HEK293 (cell line): ENCODE results near the gene ACAP3.

Source experiments
- CTCF ChIA-PET: fragments of 350-600 bp; formaldehyde crosslinking; extraction: SDS; loops from one replicate; lab custom pipeline; 2021; ENCODE audit warnings: antibody characterized with exemption; lab: Yijun Ruan, JAX
- POLR2A ChIA-PET: fragments of 300-600 bp; formaldehyde crosslinking; extraction: SDS; loops from one replicate; lab custom pipeline; 2020; ENCODE audit warnings: antibody characterized with exemption, inconsistent platforms; lab: Yijun Ruan, JAX
- H3K27ac ChIP-seq: fragments of 200-500 bp; sonication (Bioruptor generic); 2 replicates; pipeline ENCODE4 v1.5.1; 2014; ENCODE audit warnings: low read depth, low read length, control low read depth, inconsistent platforms; ENCODE audit errors: extremely low read depth
- H3K36me3 ChIP-seq, 2 experiments: fragments of 200-500 bp in 1 of 2; sonication (Bioruptor generic) in 1 of 2; 1 replicate in 1 of 2; 2 replicates in 1 of 2; pipeline ENCODE4 v1.5.1; 2014 to 2017; ENCODE audit warnings: inconsistent platforms in 2 of 2, low read length in 2 of 2; ENCODE audit not compliant: control insufficient read depth in 2 of 2, insufficient read depth in 1 of 2
- H3K4me1 ChIP-seq: fragments of 200-500 bp; sonication (Bioruptor generic); 2 replicates; pipeline ENCODE4 v1.5.1; 2014; ENCODE audit warnings: mild to moderate bottlenecking, low read length, inconsistent platforms; ENCODE audit not compliant: control insufficient read depth, insufficient read depth
- H3K4me3 ChIP-seq: 2 replicates; pipeline ENCODE4 v1.5.1; 2011; ENCODE audit warnings: low read depth, mild to moderate bottlenecking, control low read depth, low read length, moderate library complexity
- H3K9me3 ChIP-seq: fragments of 200-500 bp; sonication (Bioruptor generic); 2 replicates; pipeline ENCODE4 v1.5.1; 2014; ENCODE audit warnings: low read depth, low read length, inconsistent platforms; ENCODE audit not compliant: control insufficient read depth, insufficient read depth
- GLI4 ChIP-seq: fragments of 450-650 bp; formaldehyde crosslinking; IDR thresholded peaks from 2 replicates; pipeline ENCODE4 v1.5.1; 2016; ENCODE audit warnings: missing biosample characterization, missing genetic modification characterization
- GLIS2 ChIP-seq: fragments of 450-650 bp; formaldehyde crosslinking; IDR thresholded peaks from 2 replicates; pipeline ENCODE4 v1.5.1; 2016; ENCODE audit warnings: missing biosample characterization, missing genetic modification characterization
- KLF7 ChIP-seq: fragments of 450-650 bp; formaldehyde crosslinking; IDR thresholded peaks from 2 replicates; pipeline ENCODE4 v1.5.1; 2016; ENCODE audit warnings: missing biosample characterization, missing genetic modification characterization, borderline replicate concordance
- KLF9 ChIP-seq: fragments of 450-650 bp; formaldehyde crosslinking; IDR thresholded peaks from 2 replicates; pipeline ENCODE4 v1.5.1; 2016; ENCODE audit warnings: missing biosample characterization, missing genetic modification characterization, low read depth
- SETDB1 ChIP-seq: IDR thresholded peaks from one replicate; pipeline ENCODE4 v1.6.1; 2017; ENCODE audit warnings: mild to moderate bottlenecking, low read length, moderate library complexity, mixed read lengths; ENCODE audit not compliant: insufficient read length
- SP7 ChIP-seq: fragments of 450-650 bp; formaldehyde crosslinking; IDR thresholded peaks from 2 replicates; pipeline ENCODE4 v1.5.1; 2016; ENCODE audit warnings: missing biosample characterization, missing genetic modification characterization
- ZBTB20 ChIP-seq: fragments of 450-650 bp; formaldehyde crosslinking; IDR thresholded peaks from 2 replicates; pipeline ENCODE4 v1.5.1; 2016; ENCODE audit warnings: missing biosample characterization, missing genetic modification characterization
- ZFP37 ChIP-seq: fragments of 450-650 bp; formaldehyde crosslinking; IDR thresholded peaks from 2 replicates; pipeline ENCODE4 v1.5.1; 2016; ENCODE audit warnings: missing biosample characterization, missing genetic modification characterization
- ZNF214 ChIP-seq: fragments of 450-650 bp; formaldehyde crosslinking; IDR thresholded peaks from 2 replicates; pipeline ENCODE4 v1.5.1; 2017; ENCODE audit warnings: missing biosample characterization, mild to moderate bottlenecking, missing genetic modification characterization, borderline replicate concordance
- ZNF266 ChIP-seq: fragments of 450-650 bp; formaldehyde crosslinking; IDR thresholded peaks from 2 replicates; pipeline ENCODE4 v1.5.1; 2016; ENCODE audit warnings: missing biosample characterization, missing genetic modification characterization, low read depth
- ZNF423 ChIP-seq: fragments of 450-650 bp; formaldehyde crosslinking; IDR thresholded peaks from 2 replicates; pipeline ENCODE4 v1.5.1; 2016; ENCODE audit warnings: missing biosample characterization, missing genetic modification characterization
- ZNF560 ChIP-seq: fragments of 450-650 bp; formaldehyde crosslinking; IDR thresholded peaks from 2 replicates; pipeline ENCODE4 v1.5.1; 2017; ENCODE audit warnings: missing biosample characterization, missing genetic modification characterization, borderline replicate concordance
- ZNF585B ChIP-seq: fragments of 450-650 bp; formaldehyde crosslinking; IDR thresholded peaks from 2 replicates; pipeline ENCODE4 v1.5.1; 2016; ENCODE audit warnings: missing biosample characterization, missing genetic modification characterization
- ZNF626 ChIP-seq: fragments of 450-650 bp; sonication (Bioruptor Pico); formaldehyde crosslinking; IDR thresholded peaks from 2 replicates; pipeline ENCODE4 v1.5.1; 2018; ENCODE audit warnings: missing biosample characterization, missing genetic modification characterization, inconsistent platforms
- ZNF776 ChIP-seq: fragments of 450-650 bp; formaldehyde crosslinking; IDR thresholded peaks from 2 replicates; pipeline ENCODE4 v1.5.0; 2017; ENCODE audit warnings: missing biosample characterization, missing genetic modification characterization, borderline replicate concordance
- ZXDB ChIP-seq: fragments of 450-650 bp; formaldehyde crosslinking; IDR thresholded peaks from 2 replicates; pipeline ENCODE4 v1.5.1; 2016; ENCODE audit warnings: missing biosample characterization, missing genetic modification characterization
- TF ChIP-seq, protein P1 (sequence below): fragments of 450-650 bp; formaldehyde crosslinking; IDR thresholded peaks from 2 replicates; pipeline ENCODE4 v1.5.1; 2016; ENCODE audit warnings: missing biosample characterization, missing genetic modification characterization
- TF ChIP-seq, protein P2 (sequence below): sonication (generic); formaldehyde crosslinking; IDR thresholded peaks from 2 replicates; pipeline ENCODE4 v1.8.1; 2022; ENCODE audit warnings: mild to moderate bottlenecking, moderate library complexity, missing genetic modification reagents
- TF ChIP-seq, protein P3 (sequence below): fragments of 450-650 bp; formaldehyde crosslinking; IDR thresholded peaks from 2 replicates; pipeline ENCODE4 v1.5.1; 2016; ENCODE audit warnings: missing biosample characterization, missing genetic modification characterization
- TF ChIP-seq, protein P4 (sequence below): fragments of 450-650 bp; formaldehyde crosslinking; IDR thresholded peaks from 2 replicates; pipeline ENCODE4 v1.5.1; 2016; ENCODE audit warnings: missing biosample characterization, missing genetic modification characterization
- TF ChIP-seq, protein P5 (sequence below): fragments of 450-650 bp; IDR thresholded peaks from 2 replicates; pipeline ENCODE4 v1.5.1; 2018; ENCODE audit warnings: missing biosample characterization, mild to moderate bottlenecking, missing genetic modification characterization

ACAP3 gene

DNA sequence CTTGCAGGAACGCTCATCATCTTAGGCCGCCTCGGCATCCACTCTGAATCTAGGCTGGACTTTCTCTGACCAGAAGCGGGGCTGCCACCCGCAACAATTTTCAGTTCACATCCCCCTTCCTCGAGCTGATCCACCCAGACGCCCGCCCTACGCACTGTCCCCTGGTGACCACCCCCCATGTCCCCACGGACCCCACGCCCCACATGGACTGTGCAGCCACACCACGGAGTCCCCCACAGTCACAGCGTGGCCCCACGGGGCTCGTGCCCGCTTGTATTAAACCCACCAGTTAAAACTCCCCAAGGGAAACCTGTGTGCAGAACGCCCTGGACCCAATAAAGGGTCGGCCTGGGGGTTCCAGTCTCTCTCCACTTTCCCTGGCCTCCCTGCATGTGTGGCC is 48.2 kb downstream of the ACAP3 start (continued):
- TF ChIP-seq, protein P1, sequence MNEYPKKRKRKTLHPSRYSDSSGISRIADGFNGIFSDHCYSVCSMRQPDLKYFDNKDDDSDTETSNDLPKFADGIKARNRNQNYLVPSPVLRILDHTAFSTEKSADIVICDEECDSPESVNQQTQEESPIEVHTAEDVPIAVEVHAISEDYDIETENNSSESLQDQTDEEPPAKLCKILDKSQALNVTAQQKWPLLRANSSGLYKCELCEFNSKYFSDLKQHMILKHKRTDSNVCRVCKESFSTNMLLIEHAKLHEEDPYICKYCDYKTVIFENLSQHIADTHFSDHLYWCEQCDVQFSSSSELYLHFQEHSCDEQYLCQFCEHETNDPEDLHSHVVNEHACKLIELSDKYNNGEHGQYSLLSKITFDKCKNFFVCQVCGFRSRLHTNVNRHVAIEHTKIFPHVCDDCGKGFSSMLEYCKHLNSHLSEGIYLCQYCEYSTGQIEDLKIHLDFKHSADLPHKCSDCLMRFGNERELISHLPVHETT (tag by site-specific recombination), result no peak
- TF ChIP-seq, protein P2, sequence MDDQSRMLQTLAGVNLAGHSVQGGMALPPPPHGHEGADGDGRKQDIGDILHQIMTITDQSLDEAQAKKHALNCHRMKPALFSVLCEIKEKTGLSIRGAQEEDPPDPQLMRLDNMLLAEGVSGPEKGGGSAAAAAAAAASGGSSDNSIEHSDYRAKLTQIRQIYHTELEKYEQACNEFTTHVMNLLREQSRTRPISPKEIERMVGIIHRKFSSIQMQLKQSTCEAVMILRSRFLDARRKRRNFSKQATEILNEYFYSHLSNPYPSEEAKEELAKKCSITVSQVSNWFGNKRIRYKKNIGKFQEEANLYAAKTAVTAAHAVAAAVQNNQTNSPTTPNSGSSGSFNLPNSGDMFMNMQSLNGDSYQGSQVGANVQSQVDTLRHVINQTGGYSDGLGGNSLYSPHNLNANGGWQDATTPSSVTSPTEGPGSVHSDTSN, result no peak
- no peak for TF ChIP-seq SP7 (tag by site-specific recombination)
- TF ChIP-seq ZNF214 (tag by site-specific recombination), result no peak

DNA sequence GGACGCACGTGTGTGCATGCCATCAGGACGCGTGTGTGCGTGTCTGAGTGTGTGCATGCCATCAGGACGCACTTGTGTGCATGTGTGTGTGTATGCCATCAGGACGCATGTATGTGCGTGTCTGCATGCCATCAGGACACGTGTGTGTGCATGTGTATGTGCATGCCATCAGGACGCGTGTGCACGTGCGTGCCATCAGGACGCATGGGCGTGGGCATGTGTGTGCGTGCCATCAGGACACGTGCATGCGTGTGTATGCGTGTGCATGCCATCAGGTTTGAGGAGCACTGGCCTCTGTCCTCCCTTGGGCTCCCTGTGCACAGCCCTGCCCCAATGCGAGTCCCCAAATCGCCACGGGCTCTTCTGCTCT is 48.6 kb downstream of the ACAP3 start:
- no peak overlapping the region for H3K4me3 ChIP-seq
- H3K36me3 ChIP-seq, result peaks cover 6 to 93% of the 10 kb centered on the region in 2 experiments; a peak in 2 of 3 replicates
- H3K27ac ChIP-seq, result no peak overlapping the region
- ChIA-PET POLR2A (no interaction called here), CTCF (no interaction called here)
- TF ChIP-seq ZNF560 (tag by site-specific recombination) (no peak), ZFP37 (tag by site-specific recombination) (no peak), SETDB1 (no peak), GLI4 (tag by site-specific recombination) (no peak), KLF7 (tag by site-specific recombination) (no peak), ZXDB (tag by site-specific recombination) (no peak), ZBTB20 (no peak), ZNF585B (no peak), ZNF776 (tag by site-specific recombination) (no peak), KLF9 (no peak), ZNF423 (tag by site-specific recombination) (no peak), ZNF626 (tag by site-specific recombination) (no peak), ZNF266 (tag by site-specific recombination) (no peak), GLIS2 (no peak)
- TF ChIP-seq, protein P3, sequence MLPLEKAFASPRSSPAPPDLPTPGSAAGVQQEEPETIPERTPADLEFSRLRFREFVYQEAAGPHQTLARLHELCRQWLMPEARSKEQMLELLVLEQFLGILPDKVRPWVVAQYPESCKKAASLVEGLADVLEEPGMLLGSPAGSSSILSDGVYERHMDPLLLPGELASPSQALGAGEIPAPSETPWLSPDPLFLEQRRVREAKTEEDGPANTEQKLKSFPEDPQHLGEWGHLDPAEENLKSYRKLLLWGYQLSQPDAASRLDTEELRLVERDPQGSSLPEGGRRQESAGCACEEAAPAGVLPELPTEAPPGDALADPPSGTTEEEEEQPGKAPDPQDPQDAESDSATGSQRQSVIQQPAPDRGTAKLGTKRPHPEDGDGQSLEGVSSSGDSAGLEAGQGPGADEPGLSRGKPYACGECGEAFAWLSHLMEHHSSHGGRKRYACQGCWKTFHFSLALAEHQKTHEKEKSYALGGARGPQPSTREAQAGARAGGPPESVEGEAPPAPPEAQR, result no peak
- TF ChIP-seq, protein P4, sequence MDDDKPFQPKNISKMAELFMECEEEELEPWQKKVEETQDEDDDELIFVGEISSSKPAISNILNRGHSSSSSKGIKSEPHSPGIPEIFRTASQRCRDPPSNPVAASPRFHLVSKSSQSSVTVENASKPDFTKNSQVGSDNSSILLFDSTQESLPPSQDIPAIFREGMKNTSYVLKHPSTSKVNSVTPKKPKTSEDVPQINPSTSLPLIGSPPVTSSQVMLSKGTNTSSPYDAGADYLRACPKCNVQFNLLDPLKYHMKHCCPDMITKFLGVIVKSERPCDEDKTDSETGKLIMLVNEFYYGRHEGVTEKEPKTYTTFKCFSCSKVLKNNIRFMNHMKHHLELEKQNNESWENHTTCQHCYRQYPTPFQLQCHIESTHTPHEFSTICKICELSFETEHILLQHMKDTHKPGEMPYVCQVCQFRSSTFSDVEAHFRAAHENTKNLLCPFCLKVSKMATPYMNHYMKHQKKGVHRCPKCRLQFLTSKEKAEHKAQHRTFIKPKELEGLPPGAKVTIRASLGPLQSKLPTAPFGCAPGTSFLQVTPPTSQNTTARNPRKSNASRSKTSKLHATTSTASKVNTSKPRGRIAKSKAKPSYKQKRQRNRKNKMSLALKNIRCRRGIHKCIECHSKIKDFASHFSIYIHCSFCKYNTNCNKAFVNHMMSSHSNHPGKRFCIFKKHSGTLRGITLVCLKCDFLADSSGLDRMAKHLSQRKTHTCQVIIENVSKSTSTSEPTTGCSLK (tag by site-specific recombination), result no peak
- TF ChIP-seq, protein P5, sequence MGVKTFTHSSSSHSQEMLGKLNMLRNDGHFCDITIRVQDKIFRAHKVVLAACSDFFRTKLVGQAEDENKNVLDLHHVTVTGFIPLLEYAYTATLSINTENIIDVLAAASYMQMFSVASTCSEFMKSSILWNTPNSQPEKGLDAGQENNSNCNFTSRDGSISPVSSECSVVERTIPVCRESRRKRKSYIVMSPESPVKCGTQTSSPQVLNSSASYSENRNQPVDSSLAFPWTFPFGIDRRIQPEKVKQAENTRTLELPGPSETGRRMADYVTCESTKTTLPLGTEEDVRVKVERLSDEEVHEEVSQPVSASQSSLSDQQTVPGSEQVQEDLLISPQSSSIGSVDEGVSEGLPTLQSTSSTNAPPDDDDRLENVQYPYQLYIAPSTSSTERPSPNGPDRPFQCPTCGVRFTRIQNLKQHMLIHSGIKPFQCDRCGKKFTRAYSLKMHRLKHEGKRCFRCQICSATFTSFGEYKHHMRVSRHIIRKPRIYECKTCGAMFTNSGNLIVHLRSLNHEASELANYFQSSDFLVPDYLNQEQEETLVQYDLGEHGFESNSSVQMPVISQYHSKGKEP (tag by site-specific recombination), result no peak
- TF ChIP-seq, protein P2, result no peak
- H3K9me3 ChIP-seq, result no peaks in the 10 kb centered on the region
- no peaks in the 10 kb centered on the region for H3K4me1 ChIP-seq
